Measurements from ENCODE around the gene FOXP1.
A peak's percentile ranks its signal among the peaks of the same experiment; 100 is the strongest.

Gene FOXP1

DNA sequence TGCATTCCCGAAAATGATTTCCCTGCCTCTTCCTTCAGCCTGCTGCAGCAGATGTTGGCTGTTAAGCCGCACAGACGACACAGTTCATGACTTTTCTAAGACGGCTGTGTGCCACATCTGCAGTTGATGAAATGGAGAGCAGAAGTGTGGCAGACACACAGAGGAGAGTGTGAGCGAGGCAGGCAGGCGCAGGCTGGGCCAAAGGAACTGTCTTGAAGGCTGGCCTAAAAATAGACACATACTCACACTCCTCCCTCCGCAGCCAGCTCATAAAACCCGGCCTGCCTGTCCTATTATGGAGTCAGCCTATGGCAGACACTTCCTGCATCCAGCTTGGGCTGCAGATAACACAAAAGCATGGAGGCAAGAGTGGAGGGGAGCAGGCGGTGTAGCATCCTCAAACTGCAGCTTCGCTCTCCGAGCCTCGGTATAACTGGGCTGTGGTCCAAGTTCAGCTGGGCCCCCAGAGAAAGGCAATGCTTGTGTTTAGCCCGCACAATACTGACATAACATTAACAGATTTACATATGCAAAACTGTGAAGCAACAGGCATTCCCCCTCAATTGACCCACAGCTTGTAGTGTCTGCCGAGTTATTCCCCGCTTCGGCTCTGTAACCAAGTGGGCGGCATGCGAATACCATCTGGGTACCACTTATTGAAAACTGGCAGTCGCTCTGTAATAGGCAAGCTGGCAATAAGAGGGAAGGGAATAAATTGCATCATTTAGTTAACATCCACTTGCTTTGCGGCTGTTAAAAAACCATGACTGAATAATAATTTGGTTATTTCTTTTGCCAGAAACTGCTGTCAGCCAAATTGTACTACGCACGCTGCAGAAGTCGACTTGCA, 40.8 kb downstream of the FOXP1 start:
- Histone ChIP-seq H3K36me3 (replicated peaks) (no peaks in the 10 kb centered on the region), H3K4me3 (ENCODE audit: low read depth, low read length) (peak overlapping the region; percentile 6), H3K27ac (peak overlapping the region; percentile 51), H3K27me3 (replicated peaks) (no peaks in the 10 kb centered on the region)
- peak; percentile 93 for DNase-seq
- in situ Hi-C loops (cut with HindIII; ENCODE audit: low pct_ligation_motif_present, low sequenced_read_pairs), result no loop called here
- TF ChIP-seq, protein P1, sequence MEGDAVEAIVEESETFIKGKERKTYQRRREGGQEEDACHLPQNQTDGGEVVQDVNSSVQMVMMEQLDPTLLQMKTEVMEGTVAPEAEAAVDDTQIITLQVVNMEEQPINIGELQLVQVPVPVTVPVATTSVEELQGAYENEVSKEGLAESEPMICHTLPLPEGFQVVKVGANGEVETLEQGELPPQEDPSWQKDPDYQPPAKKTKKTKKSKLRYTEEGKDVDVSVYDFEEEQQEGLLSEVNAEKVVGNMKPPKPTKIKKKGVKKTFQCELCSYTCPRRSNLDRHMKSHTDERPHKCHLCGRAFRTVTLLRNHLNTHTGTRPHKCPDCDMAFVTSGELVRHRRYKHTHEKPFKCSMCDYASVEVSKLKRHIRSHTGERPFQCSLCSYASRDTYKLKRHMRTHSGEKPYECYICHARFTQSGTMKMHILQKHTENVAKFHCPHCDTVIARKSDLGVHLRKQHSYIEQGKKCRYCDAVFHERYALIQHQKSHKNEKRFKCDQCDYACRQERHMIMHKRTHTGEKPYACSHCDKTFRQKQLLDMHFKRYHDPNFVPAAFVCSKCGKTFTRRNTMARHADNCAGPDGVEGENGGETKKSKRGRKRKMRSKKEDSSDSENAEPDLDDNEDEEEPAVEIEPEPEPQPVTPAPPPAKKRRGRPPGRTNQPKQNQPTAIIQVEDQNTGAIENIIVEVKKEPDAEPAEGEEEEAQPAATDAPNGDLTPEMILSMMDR (IDR thresholded peaks at IDR 0.05; ENCODE audit: low read depth, low read length, missing control alignments), result peak; percentile 1

DNA sequence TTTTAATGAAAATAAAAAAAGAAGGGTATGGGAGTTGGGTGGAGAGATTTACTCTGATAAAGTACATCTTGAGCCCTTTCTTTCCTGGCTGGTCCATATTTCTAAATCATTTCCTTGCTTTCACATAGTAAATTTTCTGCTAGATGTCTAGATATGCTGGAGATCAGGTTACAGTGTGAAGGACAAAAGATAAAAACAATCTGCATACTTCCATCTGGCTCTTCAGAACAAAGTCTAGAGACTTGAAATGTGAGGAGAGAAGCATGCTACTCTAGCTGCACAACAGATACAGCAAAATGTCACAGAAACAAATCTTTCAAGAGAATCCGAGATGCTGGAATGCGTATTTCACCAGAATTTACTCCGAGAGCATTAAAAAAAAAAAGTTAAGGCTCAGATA, 42.2 kb downstream of the FOXP1 start:
- Histone ChIP-seq H3K27me3 (replicated peaks) (no peaks in the 10 kb centered on the region), H3K4me3 (ENCODE audit: low read depth, low read length) (no peak overlapping the region), H3K36me3 (replicated peaks) (no peaks in the 10 kb centered on the region), H3K27ac (no peak overlapping the region)
- in situ Hi-C loops (cut with HindIII; ENCODE audit: low pct_ligation_motif_present, low sequenced_read_pairs), result no loop called here
- TF ChIP-seq, protein P1 (IDR thresholded peaks at IDR 0.05; ENCODE audit: low read depth, low read length, missing control alignments), result no peak
- no peak for DNase-seq

DNA sequence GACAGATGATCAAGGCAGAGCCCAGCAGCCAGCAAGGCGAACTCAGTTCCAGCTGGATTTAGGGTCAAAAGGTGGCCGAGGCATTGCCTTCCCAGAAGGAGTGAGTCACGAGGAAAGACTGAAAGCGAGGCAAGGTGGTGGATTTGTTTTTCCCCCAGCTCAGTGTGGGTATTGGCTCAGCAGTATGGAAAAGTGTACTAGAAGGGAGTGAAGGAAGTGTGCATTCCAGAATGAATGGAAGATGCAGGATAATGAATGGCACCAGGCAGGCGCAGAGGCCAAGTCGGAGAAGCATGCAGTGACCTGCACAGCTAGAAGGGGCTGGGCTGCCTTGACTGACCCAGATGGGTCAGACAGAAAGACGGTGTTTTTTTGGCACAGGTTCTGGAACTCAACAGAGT, 46.3 kb downstream of the FOXP1 start:
- TF ChIP-seq, protein P1 (IDR thresholded peaks at IDR 0.05; ENCODE audit: low read depth, low read length, missing control alignments), result no peak
- Histone ChIP-seq H3K27ac (peak overlapping the region; percentile 80), H3K36me3 (replicated peaks) (no peaks in the 10 kb centered on the region), H3K4me3 (ENCODE audit: low read depth, low read length) (no peak overlapping the region), H3K27me3 (replicated peaks) (no peaks in the 10 kb centered on the region)
- peak; percentile 81 for DNase-seq
- in situ Hi-C loops (cut with HindIII; ENCODE audit: low pct_ligation_motif_present, low sequenced_read_pairs), result no loop called here

DNA sequence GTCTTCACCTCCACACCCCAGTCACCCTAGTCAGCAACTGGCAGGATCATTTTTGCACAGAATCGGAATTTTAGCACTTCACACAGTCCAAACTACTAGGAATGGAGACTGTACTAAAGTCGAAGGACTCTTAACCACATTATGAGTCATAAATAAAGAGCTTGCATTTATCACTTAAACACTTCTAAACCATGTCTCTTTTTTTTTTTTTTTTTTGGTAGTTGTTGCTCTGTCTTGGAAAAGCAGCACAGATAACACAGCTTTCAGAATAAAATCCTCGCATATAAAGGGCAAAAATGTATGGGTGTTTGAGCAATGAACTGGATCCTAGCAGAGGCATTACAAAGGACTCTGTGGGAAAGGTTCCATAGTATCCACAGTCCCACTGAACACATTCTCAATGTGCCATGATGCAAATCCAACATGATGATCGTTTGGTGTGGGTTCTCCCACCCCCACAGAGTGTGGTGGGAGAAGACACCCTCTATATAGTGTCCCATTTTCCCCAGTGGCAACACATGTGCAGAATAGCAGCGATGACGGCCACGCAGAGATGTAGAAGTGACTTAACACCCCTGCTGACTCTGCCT, 47.1 kb downstream of the FOXP1 start:
- DNase-seq, result no peak
- Histone ChIP-seq H3K27ac (peak overlapping the region; percentile 80), H3K4me3 (ENCODE audit: low read depth, low read length) (no peak overlapping the region), H3K36me3 (replicated peaks) (no peaks in the 10 kb centered on the region), H3K27me3 (replicated peaks) (no peaks in the 10 kb centered on the region)
- in situ Hi-C loops (cut with HindIII; ENCODE audit: low pct_ligation_motif_present, low sequenced_read_pairs), result no loop called here
- TF ChIP-seq, protein P1 (IDR thresholded peaks at IDR 0.05; ENCODE audit: low read depth, low read length, missing control alignments), result no peak

DNA sequence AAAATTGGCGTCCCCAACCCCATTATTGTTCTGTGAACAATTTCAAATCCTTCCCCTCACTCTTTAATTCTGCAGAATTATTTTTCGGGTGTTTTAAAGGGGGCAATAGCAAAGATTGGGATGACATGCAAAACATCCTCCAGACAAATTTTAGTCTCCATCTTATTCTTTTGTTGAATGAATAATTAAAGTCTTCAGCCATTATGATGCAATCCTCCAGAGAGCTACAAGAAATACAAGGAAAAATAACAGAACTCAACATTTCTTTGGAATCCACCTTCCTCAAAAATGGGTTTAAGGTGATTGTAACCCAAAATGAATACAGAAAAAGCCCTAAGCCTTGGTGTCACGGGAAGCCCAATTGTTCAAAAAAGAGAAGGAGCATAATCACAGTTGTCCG, 49.9 kb downstream of the FOXP1 start:
- TF ChIP-seq, protein P1 (IDR thresholded peaks at IDR 0.05; ENCODE audit: low read depth, low read length, missing control alignments), result no peak
- H3K27ac ChIP-seq, result no peak overlapping the region
- H3K27me3 ChIP-seq (replicated peaks), result no peaks in the 10 kb centered on the region
- no peak overlapping the region for H3K4me3 ChIP-seq (ENCODE audit: low read depth, low read length)
- no peaks in the 10 kb centered on the region for H3K36me3 ChIP-seq (replicated peaks)
- in situ Hi-C loops (cut with HindIII; ENCODE audit: low pct_ligation_motif_present, low sequenced_read_pairs), result no loop called here
- no peak for DNase-seq
